Measurements from ENCODE around the gene TMIGD3.

The TMIGD3 gene

GRCh38 chr1:111515291-111516004 lies 12.0 kb upstream of the TMIGD3 start:
- in situ Hi-C loops (cut with HindIII; ENCODE audit: low sequenced_read_pairs) = no loop called here
- peak; percentile 45 for DNase-seq (ENCODE audit: low read depth, low spot score)
- TF ChIP-seq CTCF (IDR thresholded peaks at IDR 0.05; ENCODE audit: low read depth, low read length) = no peak
- peak overlapping the region; percentile 27 for H3K4me3 ChIP-seq (ENCODE audit: low read depth, low read length)

- no peak overlapping the region for H3K4me3 ChIP-seq (ENCODE audit: low read depth, low read length)
- DNase-seq (ENCODE audit: low read depth, low spot score) = no peak
- in situ Hi-C loops (cut with HindIII; ENCODE audit: low sequenced_read_pairs) = no loop called here
- TF ChIP-seq CTCF (IDR thresholded peaks at IDR 0.05; ENCODE audit: low read depth, low read length) = no peak
Observed at GRCh38 chr1:111513410-111514020, 10.1 kb upstream of the TMIGD3 start.

DNA sequence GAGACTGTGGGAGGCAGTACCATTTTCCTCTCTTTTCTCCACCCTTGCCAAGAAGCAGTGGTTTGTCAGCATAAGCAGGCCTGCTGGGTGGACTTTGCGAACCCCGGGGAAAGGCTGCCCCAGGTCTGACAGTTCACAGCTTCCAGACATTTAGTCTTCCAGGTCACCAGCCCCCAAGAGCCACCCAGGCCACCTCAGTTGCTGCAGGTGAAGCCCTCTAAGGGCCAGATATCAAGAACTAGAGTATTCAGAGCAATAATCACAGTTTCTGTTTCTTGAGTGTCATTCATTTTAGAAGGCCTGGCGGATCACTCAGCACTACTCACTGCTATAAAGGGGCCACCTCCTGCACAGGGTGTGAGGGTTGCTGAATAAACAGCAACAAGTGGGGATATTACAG lies 9.5 kb upstream of the TMIGD3 start:
- H3K4me3 ChIP-seq (ENCODE audit: low read depth, low read length) = no peak overlapping the region
- DNase-seq (ENCODE audit: low read depth, low spot score) = no peak
- in situ Hi-C loops (cut with HindIII; ENCODE audit: low sequenced_read_pairs) = no loop called here
- TF ChIP-seq CTCF (IDR thresholded peaks at IDR 0.05; ENCODE audit: low read depth, low read length) = no peak

DNA sequence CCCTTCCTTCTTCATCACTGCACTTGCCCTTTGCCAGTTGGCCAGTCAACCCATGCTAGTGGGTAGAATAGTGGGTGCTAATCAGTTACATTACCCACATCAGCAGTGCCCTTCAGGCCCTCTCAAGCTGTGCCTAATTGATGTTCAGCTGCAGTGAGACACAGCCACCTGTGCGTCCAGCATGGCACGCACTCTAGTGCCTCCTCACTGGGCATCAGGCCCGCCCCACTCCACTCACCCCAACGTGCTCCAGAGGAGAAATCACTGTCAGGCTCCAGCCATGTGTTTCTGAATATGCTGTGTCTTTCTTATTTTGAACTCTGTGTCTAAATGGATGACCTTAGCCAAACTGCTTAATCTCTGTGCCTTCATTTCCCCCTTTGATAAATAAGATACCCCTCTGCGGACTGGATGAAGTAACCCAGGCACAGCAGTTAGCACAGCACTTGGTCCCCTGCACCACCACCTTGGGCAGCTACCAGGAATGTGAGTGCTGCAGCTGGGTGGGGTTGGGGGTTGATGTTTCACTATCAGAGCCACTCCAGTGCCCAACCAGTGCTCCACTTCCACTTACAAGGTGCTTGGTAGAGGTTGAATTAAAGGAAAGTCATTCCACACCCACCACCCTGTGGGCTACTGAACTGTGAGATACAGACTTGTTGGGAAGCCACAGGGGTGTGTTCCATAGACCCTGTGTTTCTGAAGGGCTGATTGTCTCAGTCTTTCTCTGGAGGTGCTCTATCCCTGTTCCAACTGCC lies 8.9 kb upstream of the TMIGD3 start:
- H3K4me3 ChIP-seq (ENCODE audit: low read depth, low read length) = no peak overlapping the region
- no peak for TF ChIP-seq CTCF (IDR thresholded peaks at IDR 0.05; ENCODE audit: low read depth, low read length)
- in situ Hi-C loops (cut with HindIII; ENCODE audit: low sequenced_read_pairs) = no loop called here
- no peak for DNase-seq (ENCODE audit: low read depth, low spot score)

- H3K4me3 ChIP-seq (ENCODE audit: low read depth, low read length) = no peak overlapping the region
- in situ Hi-C loops (cut with HindIII; ENCODE audit: low sequenced_read_pairs) = no loop called here
- DNase-seq (ENCODE audit: low read depth, low spot score) = no peak
- no peak for TF ChIP-seq CTCF (IDR thresholded peaks at IDR 0.05; ENCODE audit: low read depth, low read length)
Observed at GRCh38 chr1:111511370-111511769, 7.9 kb upstream of the TMIGD3 start.

GRCh38 chr1:111509997-111510375 lies 6.6 kb upstream of the TMIGD3 start:
- in situ Hi-C loops (cut with HindIII; ENCODE audit: low sequenced_read_pairs) = no loop called here
- TF ChIP-seq CTCF (IDR thresholded peaks at IDR 0.05; ENCODE audit: low read depth, low read length) = no peak
- no peak overlapping the region for H3K4me3 ChIP-seq (ENCODE audit: low read depth, low read length)
- no peak for DNase-seq (ENCODE audit: low read depth, low spot score)

Measured in astrocyte of the spinal cord (primary cell).